ENCODE measurements around the gene MFAP2.

The MFAP2 gene

GRCh38 chr1:17005365-17005740 is 24.9 kb upstream of the MFAP2 start:
- no peak for DNase-seq

- DNase-seq: no peak
Measured at GRCh38 chr1:17004466-17005364, 24.3 kb upstream of the MFAP2 start.

GRCh38 chr1:17002524-17002902 is 22.1 kb upstream of the MFAP2 start:
- DNase-seq: no peak

GRCh38 chr1:17001760-17002523 is 21.5 kb upstream of the MFAP2 start:
- DNase-seq: no peak

- DNase-seq: no peak
Measured at GRCh38 chr1:16999863-17000262, 19.4 kb upstream of the MFAP2 start.

GRCh38 chr1:16998589-16998988 is 18.2 kb upstream of the MFAP2 start:
- no peak for DNase-seq

GRCh38 chr1:16996845-16997244 is 16.4 kb upstream of the MFAP2 start:
- DNase-seq: no peak

- DNase-seq: no peak
Measured at GRCh38 chr1:16993521-16994038, 13.2 kb upstream of the MFAP2 start.

GRCh38 chr1:16992675-16993074 is 12.3 kb upstream of the MFAP2 start:
- no peak for DNase-seq

- DNase-seq: no peak
Measured at GRCh38 chr1:16992102-16992501, 11.7 kb upstream of the MFAP2 start.

- DNase-seq: no peak
Measured at GRCh38 chr1:16991571-16991970, 11.2 kb upstream of the MFAP2 start.

GRCh38 chr1:16989676-16990391 is 9.4 kb upstream of the MFAP2 start:
- DNase-seq: no peak

GRCh38 chr1:16988210-16988609 is 7.8 kb upstream of the MFAP2 start:
- no peak for DNase-seq

- no peak for DNase-seq
Measured at GRCh38 chr1:16986962-16987361, 6.5 kb upstream of the MFAP2 start.

GRCh38 chr1:16986560-16986959 is 6.1 kb upstream of the MFAP2 start:
- DNase-seq: no peak

GRCh38 chr1:16986113-16986512 is 5.7 kb upstream of the MFAP2 start:
- no peak for DNase-seq

- no peak for DNase-seq
Measured at GRCh38 chr1:16984717-16985116, 4.3 kb upstream of the MFAP2 start.

GRCh38 chr1:16983649-16984048 is 3.2 kb upstream of the MFAP2 start:
- DNase-seq: no peak

- no peak for DNase-seq
Measured at GRCh38 chr1:16982902-16983301, 2.5 kb upstream of the MFAP2 start.

- no peak for DNase-seq
Measured at GRCh38 chr1:16981269-16981849, 939 bp upstream of the MFAP2 start.

- no peak for DNase-seq
Measured at GRCh38 chr1:16979475-16980327, 719 bp downstream of the MFAP2 start.

All from activated effector memory CD4-positive, alpha-beta T cell treated with anti-CD3 and anti-CD28 coated beads, Interleukin-2, amount 50 U/mL, for 16 hours (primary cell).